Ascending aorta (tissue), 2 donors: Measurements from ENCODE around the gene CLEC1B. TPM values are rescaled to one million over a fixed set of nuclear protein-coding genes. Genes with fewer than 3 reads are reported as not detected.
"Not testable (repeated sequence)": the region's sequence is repeated elsewhere in the genome, so short reads cannot be mapped to it uniquely, and the experiment has no call there.

Experiments
- DNase-seq, 2 donors: peaks; one replicate each; pipeline ENCODE4 v3.0.0-alpha.2; 2019; ENCODE audit warnings: low spot score in 2 of 2
- H3K27ac ChIP-seq, 2 donors: fragments of 200-600 bp; sonication (generic); one replicate each; pipeline ENCODE4 v1.5.1; 2016 to 2017; ENCODE audit warnings: mild to moderate bottlenecking in 1 of 2
- H3K27me3 ChIP-seq: fragments of 200-600 bp; sonication (generic); one replicate; pipeline ENCODE4 v1.5.1; 2017
- H3K36me3 ChIP-seq, 2 donors: fragments of 200-600 bp; sonication (generic); one replicate each; pipeline ENCODE4 v1.5.1; 2016
- H3K4me1 ChIP-seq, 2 donors: fragments of 200-600 bp; sonication (generic); one replicate each; pipeline ENCODE4 v1.5.1; 2016 to 2017; ENCODE audit warnings: mild to moderate bottlenecking in 1 of 2
- H3K4me3 ChIP-seq, 2 donors: fragments of 200-600 bp; sonication (generic); one replicate each; pipeline ENCODE4 v1.5.1; 2016 to 2017; ENCODE audit warnings: mild to moderate bottlenecking in 1 of 2
- H3K9me3 ChIP-seq, 2 donors: fragments of 200-600 bp; sonication (generic); one replicate each; pipeline ENCODE4 v1.5.1; 2016
- CTCF ChIP-seq, 3 experiments: fragments of 200-600 bp in 2 of 3; fragments of 450-650 bp in 1 of 3; sonication (generic) in 2 of 3; IDR thresholded peaks; one replicate each; pipeline ENCODE4 v1.5.1; 2016 to 2019; ENCODE audit warnings: antibody characterized with exemption in 3 of 3, mild to moderate bottlenecking in 1 of 3, moderate library complexity in 1 of 3
- intact Hi-C: fragments of 100-400 bp; cut with DNase I; formaldehyde crosslinking; loops from one replicate; pipeline ENCODE4 v1.15.1; 2023
- total RNA-seq: library from RNA; depleted of rRNA; stranded (reverse); fragments of >200 nt; gene quantifications from one replicate; pipeline ENCODE4 v1.1.0, GENCODE V29; 2016

Gene CLEC1B
- total RNA-seq, 1 donor from 2014 or later, result not detected

- no peaks in the 10 kb centered on the region for H3K27me3 ChIP-seq
- H3K36me3 ChIP-seq, result no peaks in the 10 kb centered on the region
- DNase-seq, result no peak
- H3K27ac ChIP-seq, result no peak overlapping the region
- intact Hi-C loops, result no loop called here
- H3K4me3 ChIP-seq, result no peak overlapping the region
- no peaks in the 10 kb centered on the region for H3K9me3 ChIP-seq
- no peak for TF ChIP-seq CTCF (IDR thresholded peaks at IDR 0.05)
- no peaks in the 10 kb centered on the region for H3K4me1 ChIP-seq
Measured at GRCh38 chr12:9975614-9976013, 23.3 kb downstream of the CLEC1B start.

GRCh38 chr12:9974731-9975130, 24.2 kb downstream of the CLEC1B start:
- intact Hi-C loops, H3K27ac ChIP-seq, H3K4me1 ChIP-seq, H3K36me3 ChIP-seq, H3K9me3 ChIP-seq, DNase-seq, H3K4me3 ChIP-seq, H3K27me3 ChIP-seq: not testable (repeated sequence)

- no peak overlapping the region for H3K4me3 ChIP-seq
- TF ChIP-seq CTCF (IDR thresholded peaks at IDR 0.05), result no peak
- no peak overlapping the region for H3K27ac ChIP-seq
- H3K4me1 ChIP-seq, result no peaks in the 10 kb centered on the region
- H3K27me3 ChIP-seq, result no peaks in the 10 kb centered on the region
- H3K9me3 ChIP-seq, result no peaks in the 10 kb centered on the region
- H3K36me3 ChIP-seq, result no peaks in the 10 kb centered on the region
- DNase-seq, result no peak
- intact Hi-C loops, result no loop called here
Measured at GRCh38 chr12:9973949-9974348, 25.0 kb downstream of the CLEC1B start.

GRCh38 chr12:9971181-9971580, 27.7 kb downstream of the CLEC1B start, which contains the start of gene CLEC12A:
Gene CLEC12A (plus strand): TSS chr12:9971409. CDS start chr12:9971597, 188 bp downstream.
- Histone ChIP-seq H3K27ac (no peak within 1 kb of the TSS), H3K4me1 (no peaks in the 10 kb centered on the region), H3K9me3 (no peaks in the 10 kb centered on the region), H3K27me3 (no peaks in the 10 kb centered on the region), H3K4me3 (no peak within 1 kb of the TSS), H3K36me3 (no peaks in the 10 kb centered on the region)
- TF ChIP-seq CTCF (IDR thresholded peaks at IDR 0.05), result no peak
- DNase-seq, result no peak
- intact Hi-C loops, result no loop called here

GRCh38 chr12:9969673-9970072, 29.2 kb downstream of the CLEC1B start:
- no peak overlapping the region for H3K27ac ChIP-seq
- TF ChIP-seq CTCF (IDR thresholded peaks at IDR 0.05), result no peak
- no peak overlapping the region for H3K4me3 ChIP-seq
- no peaks in the 10 kb centered on the region for H3K4me1 ChIP-seq
- intact Hi-C loops, result no loop called here
- no peak for DNase-seq
- no peaks in the 10 kb centered on the region for H3K9me3 ChIP-seq
- H3K36me3 ChIP-seq, result no peaks in the 10 kb centered on the region
- H3K27me3 ChIP-seq, result no peaks in the 10 kb centered on the region

- no peaks in the 10 kb centered on the region for H3K36me3 ChIP-seq
- no peaks in the 10 kb centered on the region for H3K4me1 ChIP-seq
- H3K9me3 ChIP-seq, result no peaks in the 10 kb centered on the region
- intact Hi-C loops, result no loop called here
- DNase-seq, result no peak
- H3K27me3 ChIP-seq, result no peaks in the 10 kb centered on the region
- H3K27ac ChIP-seq, result no peak overlapping the region
- H3K4me3 ChIP-seq, result no peak overlapping the region
- no peak for TF ChIP-seq CTCF (IDR thresholded peaks at IDR 0.05)
Measured at GRCh38 chr12:9961901-9962300, 37.0 kb downstream of the CLEC1B start.
